ENCODE data around the gene MDH1B.

MDH1B gene

DNA sequence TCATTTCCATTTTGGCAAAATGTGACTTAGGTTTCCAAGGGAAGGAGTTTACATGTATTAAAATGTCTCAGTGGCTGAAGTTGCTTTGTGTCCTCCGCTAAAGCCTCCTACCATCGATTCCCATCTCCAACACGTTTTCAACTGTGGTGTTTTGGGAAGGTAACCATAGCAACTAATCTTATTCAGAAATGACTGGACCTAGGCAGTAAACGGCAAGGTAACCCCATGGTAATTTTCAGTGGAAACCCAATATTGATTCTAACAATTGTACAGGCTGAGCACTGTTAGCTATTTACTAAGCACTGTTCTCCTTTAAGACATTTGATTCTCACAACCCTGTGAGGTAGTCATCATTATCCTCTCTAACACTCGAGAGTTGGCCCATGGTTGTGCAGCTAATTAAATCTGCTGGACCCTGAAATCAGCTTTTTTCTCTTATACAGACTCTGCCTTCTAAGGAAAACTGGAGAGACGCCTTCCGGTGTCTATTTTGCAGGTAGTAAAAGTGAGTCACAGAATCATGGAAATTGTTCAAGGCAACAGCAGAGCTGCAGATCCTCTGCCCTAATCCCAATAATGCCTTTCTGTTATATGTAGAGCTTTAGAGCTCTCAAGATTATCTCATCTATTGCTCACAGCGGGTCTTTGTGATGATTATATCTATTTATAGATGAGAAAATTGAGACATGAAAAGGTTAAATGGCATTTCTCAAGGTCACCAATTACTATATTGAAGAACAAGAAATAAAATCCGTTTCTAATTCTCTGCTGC lies 36.5 kb upstream of the MDH1B start:
- Histone ChIP-seq H3K27me3 (ENCODE audit: insufficient read depth, poor library complexity, severe bottlenecking) (no peaks in the 10 kb centered on the region), H3K4me3 (replicated peaks; ENCODE audit: insufficient read depth, low read length) (no peak overlapping the region), H3K27ac (replicated peaks) (no peak overlapping the region)
- no peak for TF ChIP-seq POLR2AphosphoS5 (IDR thresholded peaks at IDR 0.05; ENCODE audit: low read depth)
- no peak for DNase-seq (ENCODE audit: low read depth in 1 of 2, low spot score in 1 of 2)

DNA sequence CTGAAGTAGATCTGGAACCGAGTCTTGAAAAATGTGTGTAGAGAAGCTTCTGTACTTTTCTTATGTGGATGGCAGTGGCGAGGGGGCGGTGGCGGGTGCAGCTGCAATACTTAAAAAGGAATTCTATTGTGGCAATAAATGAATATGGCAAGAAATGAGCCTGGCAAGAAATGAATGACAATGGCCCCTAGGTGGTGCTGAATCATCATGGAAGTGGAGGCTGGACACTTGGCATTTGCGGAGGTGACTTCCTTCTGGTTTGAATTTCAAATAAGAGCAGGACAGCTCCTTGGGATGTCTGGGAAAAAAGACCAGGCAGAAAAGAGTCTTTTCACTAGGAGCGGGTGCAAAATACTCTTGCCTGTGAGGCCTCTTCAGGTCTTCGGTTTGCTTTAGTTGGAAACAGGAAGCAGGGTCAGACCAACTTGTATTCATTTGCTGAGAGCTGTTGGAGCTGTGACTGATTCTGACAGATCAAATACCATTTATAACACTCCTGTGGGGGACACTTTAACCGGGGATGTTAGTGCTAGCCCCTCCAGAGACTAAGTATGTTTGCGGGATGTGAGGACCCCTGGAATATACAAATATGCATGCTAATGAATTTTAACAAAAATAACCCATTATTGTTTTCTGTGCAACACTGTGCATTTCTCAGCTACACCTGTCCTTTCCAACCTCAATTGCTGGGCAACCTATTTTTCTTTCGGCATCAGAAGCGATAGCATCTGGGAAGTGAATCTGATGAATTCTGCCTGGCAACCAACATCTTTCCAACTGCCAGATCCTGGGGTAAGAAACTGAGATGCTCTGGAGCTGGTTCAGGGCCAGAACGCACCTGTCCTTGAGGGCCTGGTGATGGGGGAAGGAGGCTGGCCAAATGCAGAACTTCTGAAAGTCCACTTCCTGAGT lies 35.6 kb upstream of the MDH1B start:
- TF ChIP-seq, protein P1, sequence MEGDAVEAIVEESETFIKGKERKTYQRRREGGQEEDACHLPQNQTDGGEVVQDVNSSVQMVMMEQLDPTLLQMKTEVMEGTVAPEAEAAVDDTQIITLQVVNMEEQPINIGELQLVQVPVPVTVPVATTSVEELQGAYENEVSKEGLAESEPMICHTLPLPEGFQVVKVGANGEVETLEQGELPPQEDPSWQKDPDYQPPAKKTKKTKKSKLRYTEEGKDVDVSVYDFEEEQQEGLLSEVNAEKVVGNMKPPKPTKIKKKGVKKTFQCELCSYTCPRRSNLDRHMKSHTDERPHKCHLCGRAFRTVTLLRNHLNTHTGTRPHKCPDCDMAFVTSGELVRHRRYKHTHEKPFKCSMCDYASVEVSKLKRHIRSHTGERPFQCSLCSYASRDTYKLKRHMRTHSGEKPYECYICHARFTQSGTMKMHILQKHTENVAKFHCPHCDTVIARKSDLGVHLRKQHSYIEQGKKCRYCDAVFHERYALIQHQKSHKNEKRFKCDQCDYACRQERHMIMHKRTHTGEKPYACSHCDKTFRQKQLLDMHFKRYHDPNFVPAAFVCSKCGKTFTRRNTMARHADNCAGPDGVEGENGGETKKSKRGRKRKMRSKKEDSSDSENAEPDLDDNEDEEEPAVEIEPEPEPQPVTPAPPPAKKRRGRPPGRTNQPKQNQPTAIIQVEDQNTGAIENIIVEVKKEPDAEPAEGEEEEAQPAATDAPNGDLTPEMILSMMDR (IDR thresholded peaks at IDR 0.05; ENCODE audit: insufficient read depth, low read length) = peak; percentile 72
- TF ChIP-seq GABPA (IDR thresholded peaks at IDR 0.05; ENCODE audit: low read depth) (no peak), SPI1 (IDR thresholded peaks at IDR 0.05; ENCODE audit: borderline replicate concordance, low read depth) (no peak), POLR2AphosphoS5 (IDR thresholded peaks at IDR 0.05; ENCODE audit: low read depth) (no peak)
- TF ChIP-seq, protein P2, sequence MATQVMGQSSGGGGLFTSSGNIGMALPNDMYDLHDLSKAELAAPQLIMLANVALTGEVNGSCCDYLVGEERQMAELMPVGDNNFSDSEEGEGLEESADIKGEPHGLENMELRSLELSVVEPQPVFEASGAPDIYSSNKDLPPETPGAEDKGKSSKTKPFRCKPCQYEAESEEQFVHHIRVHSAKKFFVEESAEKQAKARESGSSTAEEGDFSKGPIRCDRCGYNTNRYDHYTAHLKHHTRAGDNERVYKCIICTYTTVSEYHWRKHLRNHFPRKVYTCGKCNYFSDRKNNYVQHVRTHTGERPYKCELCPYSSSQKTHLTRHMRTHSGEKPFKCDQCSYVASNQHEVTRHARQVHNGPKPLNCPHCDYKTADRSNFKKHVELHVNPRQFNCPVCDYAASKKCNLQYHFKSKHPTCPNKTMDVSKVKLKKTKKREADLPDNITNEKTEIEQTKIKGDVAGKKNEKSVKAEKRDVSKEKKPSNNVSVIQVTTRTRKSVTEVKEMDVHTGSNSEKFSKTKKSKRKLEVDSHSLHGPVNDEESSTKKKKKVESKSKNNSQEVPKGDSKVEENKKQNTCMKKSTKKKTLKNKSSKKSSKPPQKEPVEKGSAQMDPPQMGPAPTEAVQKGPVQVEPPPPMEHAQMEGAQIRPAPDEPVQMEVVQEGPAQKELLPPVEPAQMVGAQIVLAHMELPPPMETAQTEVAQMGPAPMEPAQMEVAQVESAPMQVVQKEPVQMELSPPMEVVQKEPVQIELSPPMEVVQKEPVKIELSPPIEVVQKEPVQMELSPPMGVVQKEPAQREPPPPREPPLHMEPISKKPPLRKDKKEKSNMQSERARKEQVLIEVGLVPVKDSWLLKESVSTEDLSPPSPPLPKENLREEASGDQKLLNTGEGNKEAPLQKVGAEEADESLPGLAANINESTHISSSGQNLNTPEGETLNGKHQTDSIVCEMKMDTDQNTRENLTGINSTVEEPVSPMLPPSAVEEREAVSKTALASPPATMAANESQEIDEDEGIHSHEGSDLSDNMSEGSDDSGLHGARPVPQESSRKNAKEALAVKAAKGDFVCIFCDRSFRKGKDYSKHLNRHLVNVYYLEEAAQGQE (IDR thresholded peaks at IDR 0.05; ENCODE audit: insufficient replicate concordance, low read depth) = no peak
- H3K27ac ChIP-seq (replicated peaks) = peak overlapping the region; percentile 68
- H3K27me3 ChIP-seq (ENCODE audit: insufficient read depth, poor library complexity, severe bottlenecking) = no peaks in the 10 kb centered on the region
- no peak overlapping the region for H3K4me3 ChIP-seq (replicated peaks; ENCODE audit: insufficient read depth, low read length)
- DNase-seq (ENCODE audit: low read depth in 1 of 2, low spot score in 1 of 2) = peak; percentile 20 to 69

DNA sequence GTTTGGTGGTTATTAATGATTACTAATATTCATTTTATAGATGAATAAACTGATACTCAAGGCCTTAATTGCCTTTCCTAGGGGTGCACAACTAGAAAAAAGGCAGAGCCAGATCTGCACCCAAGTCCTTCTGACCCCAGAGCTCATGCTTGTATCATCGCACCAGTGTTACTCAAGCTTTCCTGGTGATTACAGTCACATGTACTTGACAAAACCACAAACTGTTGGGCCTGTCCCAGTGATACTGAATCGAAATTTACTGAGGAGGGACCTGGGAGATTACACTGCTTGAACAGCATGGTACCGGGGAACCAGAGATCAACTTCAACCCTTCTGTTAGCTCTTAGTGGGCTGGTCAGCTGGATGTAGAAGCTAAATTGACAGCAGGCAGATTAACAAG lies 34.0 kb upstream of the MDH1B start:
- TF ChIP-seq, protein P2 (IDR thresholded peaks at IDR 0.05; ENCODE audit: insufficient replicate concordance, low read depth) = no peak
- TF ChIP-seq, protein P1 (IDR thresholded peaks at IDR 0.05; ENCODE audit: insufficient read depth, low read length) = no peak
- TF ChIP-seq GABPA (IDR thresholded peaks at IDR 0.05; ENCODE audit: low read depth) (no peak), POLR2AphosphoS5 (IDR thresholded peaks at IDR 0.05; ENCODE audit: low read depth) (no peak), SPI1 (IDR thresholded peaks at IDR 0.05; ENCODE audit: borderline replicate concordance, low read depth) (no peak)
- peak; percentile 21 to 76 for DNase-seq (ENCODE audit: low read depth in 1 of 2, low spot score in 1 of 2)
- Histone ChIP-seq H3K4me3 (replicated peaks; ENCODE audit: insufficient read depth, low read length) (no peak overlapping the region), H3K27me3 (ENCODE audit: insufficient read depth, poor library complexity, severe bottlenecking) (no peaks in the 10 kb centered on the region), H3K27ac (replicated peaks) (peak overlapping the region; percentile 68)

DNA sequence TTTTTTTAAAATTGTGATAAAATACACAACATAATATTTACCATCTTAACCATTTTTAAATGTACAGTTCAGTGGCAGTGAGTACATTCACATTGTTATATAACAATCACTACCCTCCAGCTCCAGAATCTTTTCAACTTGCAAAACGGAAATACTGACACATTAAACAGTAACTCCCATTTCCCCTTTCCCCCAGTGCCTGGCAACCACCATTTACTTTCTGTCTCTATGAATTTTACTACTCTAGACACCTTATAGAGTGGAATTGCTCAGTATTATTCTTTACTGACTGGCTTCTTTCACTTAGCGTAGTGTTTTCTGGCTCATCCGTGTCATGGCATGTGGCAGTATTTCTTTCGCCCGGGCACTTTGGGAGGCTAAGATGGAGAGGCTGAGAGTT lies 32.9 kb upstream of the MDH1B start:
- no peak overlapping the region for H3K4me3 ChIP-seq (replicated peaks; ENCODE audit: insufficient read depth, low read length)
- peak in 1 of 2 experiments; percentile 47 for DNase-seq (ENCODE audit: low read depth in 1 of 2, low spot score in 1 of 2)
- peak overlapping the region; percentile 68 for H3K27ac ChIP-seq (replicated peaks)
- no peaks in the 10 kb centered on the region for H3K27me3 ChIP-seq (ENCODE audit: insufficient read depth, poor library complexity, severe bottlenecking)
- TF ChIP-seq GABPA (IDR thresholded peaks at IDR 0.05; ENCODE audit: low read depth) = 0 out of 2 replicates have a peak, but pooled peaks have one; percentile 33
- TF ChIP-seq, protein P2 (IDR thresholded peaks at IDR 0.05; ENCODE audit: insufficient replicate concordance, low read depth) = no peak
- TF ChIP-seq SPI1 (IDR thresholded peaks at IDR 0.05; ENCODE audit: borderline replicate concordance, low read depth) = peak; percentile 85
